Adipocyte (in vitro differentiated cells): Measurements from ENCODE around the gene DICER1.

Experiments used
- DNase-seq: peaks from one replicate; pipeline ENCODE4 v3.0.0-alpha.2; 2015; ENCODE audit warnings: low read depth
- H3K27me3 ChIP-seq: replicated peaks from 2 replicates; pipeline ENCODE4 v1.7.0; 2013; ENCODE audit warnings: mild to moderate bottlenecking, low read length, moderate library complexity; ENCODE audit not compliant: control insufficient read depth, insufficient read depth
- H3K36me3 ChIP-seq: 2 replicates; pipeline ENCODE4 v1.7.0; 2013; ENCODE audit warnings: low read length, mild to moderate bottlenecking, moderate library complexity; ENCODE audit not compliant: control insufficient read depth, insufficient read depth, severe bottlenecking
- H3K4me1 ChIP-seq: 2 replicates; pipeline ENCODE4 v1.7.0; 2013; ENCODE audit warnings: mild to moderate bottlenecking, low read length, moderate library complexity; ENCODE audit not compliant: control insufficient read depth, insufficient read depth
- H3K4me3 ChIP-seq: 2 replicates; pipeline ENCODE4 v1.7.0; 2013; ENCODE audit warnings: mild to moderate bottlenecking, low read length, moderate library complexity
- H3K9ac ChIP-seq: 2 replicates; pipeline ENCODE4 v1.7.0; 2013; ENCODE audit warnings: mild to moderate bottlenecking, low read length, moderate library complexity
- H3K9me3 ChIP-seq: 2 replicates; pipeline ENCODE4 v1.7.0; 2013; ENCODE audit warnings: mild to moderate bottlenecking, low read length, moderate library complexity; ENCODE audit not compliant: control insufficient read depth

DICER1 gene

GRCh38 chr14:95054346-95055280 lies 102.7 kb downstream of the DICER1 start:
- Histone ChIP-seq H3K4me3 (no peak overlapping the region), H3K4me1 (no peaks in the 10 kb centered on the region), H3K9ac (no peak overlapping the region), H3K9me3 (peaks cover 2% of the 10 kb centered on the region), H3K27me3 (peaks cover 25% of the 10 kb centered on the region), H3K36me3 (no peaks in the 10 kb centered on the region)
- DNase-seq = no peak

DNA sequence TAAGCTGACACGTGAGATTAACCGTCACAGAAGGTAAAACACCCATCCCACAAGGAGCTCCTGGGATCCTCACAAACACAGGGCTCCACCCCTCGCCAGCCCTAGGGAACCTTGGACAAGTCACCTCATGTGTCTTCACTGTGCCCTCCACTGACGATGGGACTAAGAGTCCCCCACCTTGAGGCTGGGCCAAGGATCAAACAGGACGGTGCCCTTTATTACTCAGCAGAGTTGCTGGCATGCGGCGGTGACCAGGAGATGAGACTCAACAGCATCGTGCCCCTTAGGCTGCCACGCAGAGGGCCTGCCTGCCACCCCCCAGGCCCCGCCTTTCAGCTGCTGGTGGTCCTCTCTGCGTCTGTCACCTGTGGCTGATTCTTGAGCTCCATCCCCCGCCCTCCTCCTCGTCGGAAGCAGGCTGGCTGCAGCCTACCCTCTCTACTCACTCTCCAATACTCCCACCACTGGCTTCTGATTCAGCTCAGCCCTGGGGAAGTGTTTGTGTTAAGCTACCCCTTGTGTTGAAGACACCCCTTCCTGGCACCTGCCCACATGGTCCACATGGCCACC lies 105.2 kb downstream of the DICER1 start:
- Histone ChIP-seq H3K27me3 (peaks cover 40% of the 10 kb centered on the region), H3K4me3 (no peak overlapping the region), H3K4me1 (no peaks in the 10 kb centered on the region), H3K9me3 (peaks cover 2% of the 10 kb centered on the region), H3K9ac (no peak overlapping the region), H3K36me3 (no peaks in the 10 kb centered on the region)
- DNase-seq = no peak

DNA sequence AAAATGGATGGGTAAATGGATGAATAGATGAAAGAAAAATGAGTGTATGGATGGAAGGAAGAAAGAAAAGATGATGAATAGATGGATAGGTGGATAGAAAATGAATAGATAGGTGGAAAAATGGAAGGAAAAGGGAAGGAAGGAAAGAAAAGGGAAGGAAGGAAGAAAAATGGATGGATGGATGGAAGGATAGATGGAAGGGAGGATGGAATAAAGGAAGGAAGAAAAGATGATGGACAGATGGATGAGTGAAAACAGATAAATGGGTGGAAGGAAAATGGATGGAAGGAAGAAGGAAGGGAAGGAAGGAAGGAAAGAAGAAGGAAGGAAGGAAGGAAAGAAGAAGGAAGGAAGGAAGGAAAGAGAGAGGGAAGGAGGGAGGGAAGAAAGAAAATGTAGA lies 107.4 kb downstream of the DICER1 start:
- no peak for DNase-seq
- H3K36me3 ChIP-seq = no peaks in the 10 kb centered on the region
- H3K4me1 ChIP-seq = no peaks in the 10 kb centered on the region
- H3K27me3 ChIP-seq = peaks cover 55% of the 10 kb centered on the region
- no peak overlapping the region for H3K9ac ChIP-seq
- peaks cover 2% of the 10 kb centered on the region for H3K9me3 ChIP-seq
- no peak overlapping the region for H3K4me3 ChIP-seq

DNA sequence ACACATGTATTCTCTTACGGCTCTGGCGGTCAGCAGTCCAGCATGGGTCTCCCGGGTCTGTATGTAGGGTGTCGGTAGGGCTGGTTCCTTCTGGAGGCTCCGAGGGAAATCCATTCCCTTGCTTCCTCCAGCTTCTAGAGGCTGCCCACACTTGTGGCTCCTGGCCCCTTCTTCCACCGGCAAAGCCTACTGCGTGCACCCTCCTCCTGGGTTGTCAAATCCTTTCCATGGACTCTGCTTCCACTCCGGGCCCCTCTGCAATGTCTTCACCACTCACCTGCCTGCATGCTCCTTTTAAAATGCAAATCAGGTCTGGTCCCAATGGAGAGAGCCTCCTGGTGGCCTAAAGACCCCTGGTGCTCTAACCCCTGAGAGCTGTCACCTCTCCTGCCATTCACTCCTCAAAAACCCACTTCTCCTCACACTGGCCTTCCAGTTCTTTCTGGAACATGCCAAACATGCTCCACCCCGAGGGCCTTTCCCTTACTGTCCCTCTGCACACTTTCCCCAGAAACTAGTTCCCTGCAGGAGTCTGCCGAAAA lies 108.5 kb downstream of the DICER1 start:
- peaks cover 62% of the 10 kb centered on the region for H3K27me3 ChIP-seq
- H3K36me3 ChIP-seq = no peaks in the 10 kb centered on the region
- H3K9ac ChIP-seq = no peak overlapping the region
- H3K9me3 ChIP-seq = peaks cover 2% of the 10 kb centered on the region
- no peak for DNase-seq
- H3K4me3 ChIP-seq = no peak overlapping the region
- peaks cover 2% of the 10 kb centered on the region for H3K4me1 ChIP-seq

GRCh38 chr14:95047754-95048153 lies 109.6 kb downstream of the DICER1 start:
- DNase-seq = no peak
- H3K4me1 ChIP-seq = peaks cover 9% of the 10 kb centered on the region
- no peak overlapping the region for H3K4me3 ChIP-seq
- H3K27me3 ChIP-seq = peaks cover 61% of the 10 kb centered on the region
- no peaks in the 10 kb centered on the region for H3K36me3 ChIP-seq
- peaks cover 2% of the 10 kb centered on the region for H3K9me3 ChIP-seq
- no peak overlapping the region for H3K9ac ChIP-seq

- peaks cover 2% of the 10 kb centered on the region for H3K9me3 ChIP-seq
- H3K9ac ChIP-seq = no peak overlapping the region
- no peak overlapping the region for H3K4me3 ChIP-seq
- DNase-seq = peak; percentile 36
- H3K27me3 ChIP-seq = peaks cover 56% of the 10 kb centered on the region
- H3K4me1 ChIP-seq = peaks cover 9% of the 10 kb centered on the region
- H3K36me3 ChIP-seq = no peaks in the 10 kb centered on the region
Measured at GRCh38 chr14:95046711-95047681, 110.3 kb downstream of the DICER1 start.

DNA sequence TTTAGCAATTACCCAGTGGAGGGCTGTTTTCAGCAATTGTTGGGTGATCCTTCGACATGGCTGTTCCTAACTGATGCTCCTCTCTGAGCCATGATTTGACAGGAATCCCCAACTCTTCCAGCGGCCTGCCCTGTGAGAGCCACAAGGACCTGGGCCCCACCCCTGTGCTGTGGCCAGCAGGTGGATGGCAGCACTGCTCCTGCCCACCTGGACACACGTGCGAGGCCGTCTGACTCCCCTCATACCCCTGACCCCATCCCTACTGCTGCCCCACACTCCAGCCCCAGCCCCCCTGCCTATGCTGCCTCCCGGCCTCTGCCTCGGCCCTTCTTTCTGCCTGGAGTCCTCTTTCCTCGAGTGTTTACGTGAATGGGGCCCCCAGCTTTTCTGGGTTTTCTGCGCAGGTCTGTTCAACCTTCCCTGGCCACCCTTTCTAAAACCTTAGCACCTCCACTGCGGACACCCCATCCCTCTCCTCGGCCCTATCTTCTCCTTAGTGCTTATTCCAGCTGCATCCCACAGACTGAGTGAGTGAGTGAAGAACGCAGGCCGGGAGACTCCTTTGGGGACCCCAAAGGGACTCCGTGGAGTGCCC lies 111.4 kb downstream of the DICER1 start:
- no peak overlapping the region for H3K9ac ChIP-seq
- DNase-seq = no peak
- H3K9me3 ChIP-seq = peaks cover 2% of the 10 kb centered on the region
- H3K27me3 ChIP-seq = peaks cover 53% of the 10 kb centered on the region
- H3K4me3 ChIP-seq = no peak overlapping the region
- H3K4me1 ChIP-seq = peaks cover 12% of the 10 kb centered on the region
- H3K36me3 ChIP-seq = no peaks in the 10 kb centered on the region

- Histone ChIP-seq H3K9ac (no peak overlapping the region), H3K4me3 (no peak overlapping the region), H3K27me3 (peaks cover 46% of the 10 kb centered on the region), H3K36me3 (no peaks in the 10 kb centered on the region), H3K4me1 (peaks cover 16% of the 10 kb centered on the region), H3K9me3 (peaks cover 2% of the 10 kb centered on the region)
- no peak for DNase-seq
Measured at GRCh38 chr14:95045106-95045701, 112.1 kb downstream of the DICER1 start.

DNA sequence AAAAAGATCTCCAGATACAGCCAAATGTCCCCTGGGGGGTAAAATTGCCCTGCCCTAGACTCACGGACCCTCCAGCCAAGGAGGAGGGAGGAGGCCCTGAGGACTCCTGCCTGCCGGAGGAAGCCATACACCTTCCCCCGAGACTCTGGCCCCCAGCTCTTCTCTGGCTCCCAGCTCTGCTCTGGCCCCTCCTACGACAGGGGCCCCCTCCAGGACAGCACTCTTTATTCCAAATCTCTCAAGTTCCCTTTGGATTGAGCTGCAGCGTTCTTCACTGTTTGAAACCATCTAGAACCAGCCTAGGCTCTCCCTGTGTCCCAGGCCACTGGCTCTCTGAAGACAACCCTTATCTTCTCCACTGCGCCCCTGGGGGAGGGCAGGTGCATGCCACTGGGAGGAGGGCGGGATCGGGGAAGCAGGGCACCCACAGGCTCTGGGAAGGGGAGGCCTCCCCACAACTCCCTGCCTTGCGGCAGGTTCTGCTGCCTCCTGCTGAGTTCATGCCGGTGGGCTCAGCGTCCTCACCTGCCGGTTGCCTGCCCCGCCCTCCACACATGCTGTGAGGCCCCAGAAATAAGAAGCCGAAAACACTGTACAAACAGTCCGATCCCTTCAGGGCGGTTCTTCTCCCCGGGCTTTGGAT lies 112.7 kb downstream of the DICER1 start:
- DNase-seq = no peak
- H3K27me3 ChIP-seq = peaks cover 40% of the 10 kb centered on the region
- H3K4me3 ChIP-seq = no peak overlapping the region
- H3K36me3 ChIP-seq = no peaks in the 10 kb centered on the region
- H3K9ac ChIP-seq = no peak overlapping the region
- peaks cover 16% of the 10 kb centered on the region for H3K4me1 ChIP-seq
- no peaks in the 10 kb centered on the region for H3K9me3 ChIP-seq
